Colonic mucosa (tissue), 4 donors: ENCODE data around the gene SLAMF6. TPM values are rescaled to one million over a fixed set of nuclear protein-coding genes. Genes with fewer than 3 reads are reported as not detected.
"Not testable (repeated sequence)": the region's sequence is repeated elsewhere in the genome, so short reads cannot be mapped to it uniquely, and the experiment has no call there.

ENCODE experiments used
- DNase-seq: peaks from one replicate; pipeline ENCODE4 v3.0.0-alpha.2; 2020
- H3K27ac ChIP-seq: fragments of 200-600 bp; one replicate; pipeline ENCODE4 v1.8.0; 2021
- H3K27me3 ChIP-seq: fragments of 200-600 bp; one replicate; pipeline ENCODE4 v1.8.0; 2021
- H3K36me3 ChIP-seq: fragments of 200-600 bp; one replicate; pipeline ENCODE4 v1.8.0; 2021
- H3K4me1 ChIP-seq: fragments of 200-600 bp; one replicate; pipeline ENCODE4 v1.8.0; 2021; ENCODE audit warnings: mild to moderate bottlenecking
- H3K4me3 ChIP-seq: fragments of 200-600 bp; one replicate; pipeline ENCODE4 v1.8.0; 2021
- H3K9ac ChIP-seq, 2 donors: one replicate each; pipeline ENCODE4 v1.7.0; 2013; ENCODE audit warnings: control low read depth in 2 of 2, low read depth in 2 of 2, low read length in 2 of 2
- H3K9me3 ChIP-seq: fragments of 200-600 bp; one replicate; pipeline ENCODE4 v1.8.0; 2021
- intact Hi-C: fragments of 100-400 bp; cut with DNase I; formaldehyde crosslinking; loops from one replicate; pipeline ENCODE4 v1.14.1; 2022
- total RNA-seq, 2 donors: library from RNA; stranded (reverse); fragmentation: NEBNext Ultra II Directional in 1 of 2; extraction: Animal tissue kit (Norgen Biotek cat#: 25700) in 1 of 2; gene quantifications; one replicate each; pipeline ENCODE4 v1.2.1, GENCODE V29; 2021
- TF ChIP-seq, protein P1 (sequence below): fragments of 200-600 bp; IDR thresholded peaks from one replicate; pipeline ENCODE4 v1.8.0; 2022; ENCODE audit warnings: antibody characterized with exemption, mild to moderate bottlenecking
- donor health status: healthy.
- donor health status: DM: no; HTN: no; CAD: no.
- donor health status: DM: no; HTN: no; CAD: no.

The SLAMF6 gene
- total RNA-seq, 2 donors from 2014 or later, result 1.1 to 1.4 TPM

- H3K9ac ChIP-seq, result no peak overlapping the region
- intact Hi-C loops, result no loop called here
These were observed 42.5 kb upstream of the SLAMF6 start for GRCh38 chr1:160565564-160565963.

DNA sequence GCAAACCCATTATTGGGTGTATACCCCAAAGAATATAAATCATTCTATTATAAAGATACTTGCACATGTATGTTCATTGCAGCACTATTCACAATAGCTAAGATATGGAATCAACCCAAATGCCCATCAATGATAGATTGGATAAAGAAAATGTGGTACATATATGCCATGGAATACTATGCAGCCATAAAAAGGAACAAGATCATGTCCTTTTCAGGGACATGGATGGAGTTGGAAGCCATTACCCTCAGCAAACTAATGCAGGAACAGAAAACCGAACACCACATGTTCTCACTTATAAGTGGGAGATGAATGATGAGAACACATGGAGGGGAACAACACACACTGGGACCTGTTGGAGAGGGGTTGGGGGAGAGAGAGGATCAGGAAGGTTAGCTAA, 40.2 kb upstream of the SLAMF6 start:
- intact Hi-C loops, H3K27me3 ChIP-seq, H3K4me3 ChIP-seq: not testable (repeated sequence)

More at GRCh38 chr1:160565564-160565963, 42.5 kb upstream of the SLAMF6 start:
- no peaks in the 10 kb centered on the region for H3K9me3 ChIP-seq
- no peaks in the 10 kb centered on the region for H3K27me3 ChIP-seq
- H3K36me3 ChIP-seq, result no peaks in the 10 kb centered on the region
- no peaks in the 10 kb centered on the region for H3K4me1 ChIP-seq
- TF ChIP-seq, protein P1, sequence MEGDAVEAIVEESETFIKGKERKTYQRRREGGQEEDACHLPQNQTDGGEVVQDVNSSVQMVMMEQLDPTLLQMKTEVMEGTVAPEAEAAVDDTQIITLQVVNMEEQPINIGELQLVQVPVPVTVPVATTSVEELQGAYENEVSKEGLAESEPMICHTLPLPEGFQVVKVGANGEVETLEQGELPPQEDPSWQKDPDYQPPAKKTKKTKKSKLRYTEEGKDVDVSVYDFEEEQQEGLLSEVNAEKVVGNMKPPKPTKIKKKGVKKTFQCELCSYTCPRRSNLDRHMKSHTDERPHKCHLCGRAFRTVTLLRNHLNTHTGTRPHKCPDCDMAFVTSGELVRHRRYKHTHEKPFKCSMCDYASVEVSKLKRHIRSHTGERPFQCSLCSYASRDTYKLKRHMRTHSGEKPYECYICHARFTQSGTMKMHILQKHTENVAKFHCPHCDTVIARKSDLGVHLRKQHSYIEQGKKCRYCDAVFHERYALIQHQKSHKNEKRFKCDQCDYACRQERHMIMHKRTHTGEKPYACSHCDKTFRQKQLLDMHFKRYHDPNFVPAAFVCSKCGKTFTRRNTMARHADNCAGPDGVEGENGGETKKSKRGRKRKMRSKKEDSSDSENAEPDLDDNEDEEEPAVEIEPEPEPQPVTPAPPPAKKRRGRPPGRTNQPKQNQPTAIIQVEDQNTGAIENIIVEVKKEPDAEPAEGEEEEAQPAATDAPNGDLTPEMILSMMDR, result no peak
- no peak overlapping the region for H3K4me3 ChIP-seq
- no peak for DNase-seq
- no peak overlapping the region for H3K27ac ChIP-seq

DNA sequence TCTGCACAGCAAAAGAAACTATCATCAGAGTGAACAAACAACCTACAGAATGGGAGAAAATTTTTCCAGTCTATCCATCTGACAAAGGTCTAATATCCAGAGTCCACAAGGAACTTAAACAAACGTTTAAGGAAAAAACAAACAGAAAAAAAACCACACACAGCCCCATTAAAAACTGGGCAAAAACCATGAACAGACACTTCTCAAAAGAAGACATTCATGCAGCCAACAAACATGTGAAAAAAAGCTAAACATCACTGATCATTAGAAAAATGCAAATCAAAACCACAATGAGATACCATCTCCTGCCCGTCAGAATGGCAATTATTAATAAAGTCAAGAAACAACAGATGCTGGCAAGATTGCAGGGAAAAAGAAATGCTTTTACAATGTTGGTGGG, 39.7 kb upstream of the SLAMF6 start:
- intact Hi-C loops, H3K36me3 ChIP-seq, H3K9ac ChIP-seq, H3K27ac ChIP-seq, H3K4me3 ChIP-seq, H3K27me3 ChIP-seq, H3K9me3 ChIP-seq, H3K4me1 ChIP-seq, DNase-seq: not testable (repeated sequence)

More for the DNA sequence above, 40.2 kb upstream of the SLAMF6 start:
- not testable (repeated sequence) for H3K9ac ChIP-seq, H3K36me3 ChIP-seq, DNase-seq, H3K4me1 ChIP-seq, H3K9me3 ChIP-seq, H3K27ac ChIP-seq

GRCh38 chr1:160560806-160561205, 37.8 kb upstream of the SLAMF6 start:
- Histone ChIP-seq H3K27me3 (no peaks in the 10 kb centered on the region), H3K36me3 (no peaks in the 10 kb centered on the region), H3K4me3 (no peak overlapping the region), H3K27ac (no peak overlapping the region), H3K4me1 (no peaks in the 10 kb centered on the region), H3K9me3 (no peaks in the 10 kb centered on the region), H3K9ac (no peak overlapping the region)
- no peak for DNase-seq
- TF ChIP-seq, protein P1, result no peak
- intact Hi-C loops, result no loop called here

- Histone ChIP-seq H3K9me3 (no peaks in the 10 kb centered on the region), H3K27ac (no peak overlapping the region), H3K9ac (no peak overlapping the region), H3K27me3 (no peaks in the 10 kb centered on the region), H3K36me3 (no peaks in the 10 kb centered on the region), H3K4me3 (no peak overlapping the region), H3K4me1 (no peaks in the 10 kb centered on the region)
- intact Hi-C loops, result no loop called here
- no peak for DNase-seq
- TF ChIP-seq, protein P1, result no peak
These were observed 37.1 kb upstream of the SLAMF6 start for GRCh38 chr1:160560045-160560705.

DNA sequence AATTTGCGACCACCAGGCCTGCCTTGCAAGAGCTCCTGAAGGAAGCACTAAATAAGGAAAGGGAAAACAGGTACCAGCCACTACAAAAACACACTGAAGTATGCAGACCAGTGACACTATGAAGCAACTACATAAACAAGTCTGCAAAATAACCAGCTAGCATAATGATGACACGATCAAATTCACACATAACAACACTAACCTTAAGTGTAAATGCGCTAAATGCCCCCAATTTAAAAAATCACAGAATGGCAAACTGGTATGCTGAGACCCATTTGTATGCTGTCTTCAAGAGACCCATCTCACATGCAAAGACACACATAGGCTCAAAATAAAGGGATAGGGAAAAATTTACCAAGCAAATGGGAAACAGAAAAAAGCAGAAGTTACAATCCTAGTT, 36.4 kb upstream of the SLAMF6 start:
- H3K4me1 ChIP-seq, H3K4me3 ChIP-seq, H3K9ac ChIP-seq, intact Hi-C loops, H3K27ac ChIP-seq, H3K9me3 ChIP-seq, H3K27me3 ChIP-seq, DNase-seq, H3K36me3 ChIP-seq: not testable (repeated sequence)

- no peak for DNase-seq
- H3K9me3 ChIP-seq, result no peaks in the 10 kb centered on the region
- intact Hi-C loops, result no loop called here
- no peak overlapping the region for H3K4me3 ChIP-seq
- H3K9ac ChIP-seq, result no peak overlapping the region
- H3K27ac ChIP-seq, result no peak overlapping the region
- H3K4me1 ChIP-seq, result no peaks in the 10 kb centered on the region
- no peaks in the 10 kb centered on the region for H3K36me3 ChIP-seq
- TF ChIP-seq, protein P1, result no peak
- H3K27me3 ChIP-seq, result no peaks in the 10 kb centered on the region
These were observed 35.8 kb upstream of the SLAMF6 start for GRCh38 chr1:160558660-160559380.
